Stimulated activated CD8-positive, alpha-beta memory T cell treated with anti-CD3 and anti-CD28 coated beads, Interleukin-2, amount 100 ng/mL, for 1 hour (primary cell): ENCODE data around the gene FAM185A.
"Not testable (repeated sequence)": the region's sequence is repeated elsewhere in the genome, so short reads cannot be mapped to it uniquely, and the experiment has no call there.

Source experiments
- DNase-seq, 2 donors: peaks; one replicate each; pipeline ENCODE4 v3.0.0-alpha.2; 2020; ENCODE audit warnings: low read depth in 2 of 2

FAM185A gene

DNA sequence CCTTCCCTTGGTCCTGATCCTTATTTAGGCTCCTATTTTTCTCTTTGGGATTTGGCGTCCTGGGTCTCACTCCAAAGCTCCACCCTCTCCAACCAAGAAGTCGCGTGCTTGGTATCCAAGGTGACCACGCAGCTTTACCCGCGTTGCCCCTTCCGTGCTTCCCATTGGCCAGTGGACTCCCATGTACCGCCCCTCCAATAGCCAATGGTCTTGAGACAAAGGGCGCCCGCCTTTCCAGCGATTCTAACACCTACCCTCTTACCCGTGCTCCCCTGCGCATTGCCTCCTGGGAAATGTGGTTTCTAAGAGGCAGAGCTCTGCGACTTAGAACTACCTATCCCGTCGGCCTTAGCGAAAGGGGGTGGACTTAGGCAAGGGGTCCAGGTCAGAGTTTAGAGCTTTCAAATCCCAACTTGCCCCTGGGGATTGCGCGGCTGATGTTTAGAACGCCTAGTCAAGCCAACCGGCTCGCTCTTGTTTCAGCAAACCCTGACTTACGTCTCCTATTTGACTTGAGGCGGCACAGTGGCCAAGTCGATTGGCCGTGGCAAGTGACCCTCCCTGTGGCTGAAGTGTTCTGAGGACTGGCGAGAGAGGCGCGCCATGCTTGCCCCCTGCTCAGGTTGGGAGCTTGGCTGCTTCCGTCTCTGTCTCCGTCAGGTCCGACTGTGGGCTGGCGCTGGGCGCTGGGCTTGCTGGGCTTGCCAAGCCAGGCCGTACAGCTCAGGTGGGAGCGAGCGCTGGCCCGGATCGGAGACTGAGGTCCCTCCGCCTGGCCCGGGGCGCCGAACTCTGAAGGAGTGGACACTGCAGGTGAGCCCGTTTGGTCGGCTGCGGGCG is at the start of gene FAM185A:
Gene FAM185A, plus strand, starts transcription at position 395 of the 840 bp plus-strand sequence. Its CDS starts 209 bp downstream, at position 604.
- peak; percentile 84 to 87 for DNase-seq

DNA sequence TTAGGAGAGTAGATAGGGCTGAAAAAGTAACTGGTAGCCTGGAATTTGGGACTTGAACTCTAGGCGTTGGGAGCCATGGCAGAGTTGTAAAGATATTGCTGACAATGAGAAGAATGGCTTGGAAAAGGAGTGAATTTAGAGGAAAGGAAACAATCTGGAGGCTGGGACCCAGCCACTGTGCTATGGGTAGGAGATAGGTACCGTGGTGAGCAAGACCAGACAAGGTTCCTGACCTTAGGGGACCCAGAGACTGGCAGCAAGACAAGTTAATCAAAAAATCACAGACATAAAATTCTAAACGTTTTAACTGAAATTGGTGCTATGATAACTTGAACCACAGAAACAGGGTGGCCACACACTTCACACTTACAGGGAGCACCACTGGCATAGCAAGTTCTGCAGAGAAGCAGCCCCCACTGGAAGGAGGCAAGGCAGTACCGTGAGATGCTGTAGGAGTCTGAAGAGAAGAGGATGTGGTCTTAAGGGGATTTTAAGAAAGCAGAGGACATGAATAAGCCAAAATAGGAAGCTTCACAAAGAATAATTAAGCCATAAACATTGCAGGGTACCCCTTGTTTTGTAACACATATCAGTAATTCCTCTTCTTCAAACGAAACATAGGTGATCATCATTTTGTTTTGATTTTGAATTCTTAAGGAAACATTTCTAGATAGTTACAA is 35.6 kb upstream of the FAM185A start:
- DNase-seq = not testable (repeated sequence)

DNA sequence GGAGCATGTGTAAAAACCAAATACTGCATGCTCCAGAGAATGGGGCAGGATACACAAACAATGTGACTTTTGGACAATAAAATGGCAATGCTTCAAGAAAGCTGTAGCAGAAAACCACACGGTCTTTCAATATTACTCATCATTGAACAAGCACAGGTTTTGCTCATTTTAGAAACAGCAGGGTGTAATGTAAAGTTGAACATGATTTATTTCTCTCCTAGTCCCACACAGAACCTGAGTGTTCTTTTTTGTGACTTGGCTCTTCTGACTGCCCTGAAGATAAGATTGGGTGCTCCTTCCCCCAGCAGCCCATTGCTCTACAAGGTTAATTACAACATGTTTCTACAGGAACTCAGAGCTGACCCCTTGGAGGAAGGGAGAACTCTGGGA is 35.1 kb upstream of the FAM185A start:
- not testable (repeated sequence) for DNase-seq

DNA sequence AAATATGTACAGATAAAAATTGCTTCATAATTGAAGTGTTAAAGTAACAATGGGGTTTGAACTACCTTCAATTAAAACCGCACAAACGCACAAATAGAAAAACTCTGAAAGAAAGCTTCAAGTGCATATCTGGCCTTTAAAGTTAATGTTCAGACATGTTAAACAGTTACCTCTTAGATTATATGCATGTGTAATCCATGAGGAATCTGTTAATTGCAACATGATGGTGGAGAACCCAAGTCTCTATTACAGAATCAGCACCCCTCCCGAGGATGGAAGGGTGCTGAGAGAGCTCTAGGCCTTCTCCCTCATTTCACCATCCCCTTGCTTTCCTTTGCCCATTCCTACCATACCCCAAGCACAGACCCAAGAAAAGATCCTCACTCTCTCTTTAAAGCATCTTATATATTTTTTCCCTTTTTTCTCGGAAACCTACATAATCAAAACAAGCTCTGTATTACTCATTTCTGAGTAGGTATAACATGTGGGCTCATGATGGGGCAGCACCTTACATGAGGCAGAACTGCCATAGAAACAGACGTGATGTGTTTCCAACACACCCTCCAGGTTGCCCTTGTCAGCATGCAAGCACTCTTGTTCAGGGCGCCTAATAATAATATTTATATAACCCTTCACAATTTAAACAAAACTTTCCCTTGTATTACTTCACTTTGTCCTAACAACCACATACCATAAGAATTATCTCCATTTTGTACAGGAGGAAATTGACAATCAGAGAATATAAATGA is 33.9 kb upstream of the FAM185A start:
- DNase-seq = not testable (repeated sequence)

DNA sequence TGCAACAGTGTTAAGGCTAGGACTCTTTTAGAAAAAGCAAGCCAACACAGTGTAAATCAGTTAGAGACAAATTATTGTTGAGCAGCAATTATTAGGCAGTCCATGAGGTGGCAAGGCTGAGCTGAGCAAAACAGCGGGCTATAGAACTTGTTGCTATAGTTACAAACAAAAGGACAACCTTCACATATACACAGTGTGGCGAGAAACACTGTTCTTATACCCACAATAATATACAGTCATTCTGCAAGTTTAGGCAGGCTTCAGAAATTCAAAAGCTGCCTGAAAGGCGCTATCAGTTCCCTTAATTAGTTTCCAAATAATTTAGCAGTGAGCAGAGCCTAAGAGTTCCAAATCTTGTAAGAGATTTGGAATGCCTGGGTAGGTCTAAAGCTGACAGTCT is 33.1 kb upstream of the FAM185A start:
- not testable (repeated sequence) for DNase-seq

DNA sequence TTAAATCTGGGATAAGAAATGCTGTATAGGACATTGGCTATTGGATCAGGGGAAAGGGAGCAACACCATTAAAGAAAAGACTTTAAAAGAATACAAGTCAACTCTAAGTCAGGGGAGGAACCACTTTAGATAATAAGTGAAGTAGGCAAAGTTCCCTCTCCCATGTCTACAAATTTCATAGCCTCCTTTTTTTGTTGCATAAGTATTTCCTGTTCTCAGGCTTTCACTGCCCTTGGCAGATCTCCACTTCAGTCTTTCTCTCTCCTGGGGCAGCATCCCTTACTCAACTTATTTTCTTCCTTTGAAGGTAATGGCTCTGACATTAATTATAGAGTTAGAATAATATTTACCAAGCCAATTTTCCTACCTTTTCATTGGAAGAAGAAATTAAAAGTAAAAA is 30.3 kb upstream of the FAM185A start:
- DNase-seq = not testable (repeated sequence)

DNA sequence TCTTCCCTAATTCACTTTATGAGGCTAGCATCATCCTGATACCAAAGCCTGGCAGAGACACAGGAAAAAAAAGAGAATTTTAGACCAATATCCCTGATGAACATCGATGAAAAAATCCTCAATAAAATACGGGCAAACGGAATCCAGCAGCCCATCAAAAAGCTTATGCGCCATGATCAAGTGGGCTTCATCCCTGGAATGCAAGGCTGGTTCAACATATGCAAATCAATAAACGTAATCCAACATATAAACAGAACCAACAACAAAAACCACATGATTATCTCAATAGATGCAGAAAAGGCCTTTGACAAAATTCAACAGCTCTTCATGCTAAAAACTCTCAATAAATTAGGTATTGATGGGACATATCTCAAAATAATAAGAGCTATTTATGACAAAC is 22.6 kb upstream of the FAM185A start:
- not testable (repeated sequence) for DNase-seq

DNA sequence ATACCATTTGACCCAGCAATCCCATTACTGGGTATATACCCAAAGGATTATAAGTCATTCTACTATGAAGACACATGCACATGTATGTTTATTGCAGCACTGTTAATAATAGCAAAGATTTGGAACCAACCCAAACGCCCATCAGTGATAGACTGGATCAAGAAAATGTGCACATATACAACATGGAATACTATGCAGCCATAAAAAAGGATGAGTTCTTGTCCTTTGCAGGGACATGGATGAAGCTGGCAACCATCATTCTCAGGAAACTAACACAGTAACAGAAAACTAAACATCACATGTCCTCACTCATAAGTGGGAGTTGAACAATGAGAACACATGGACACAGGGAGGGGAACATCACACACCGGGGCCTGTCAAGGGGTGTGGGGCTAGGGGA is 19.1 kb upstream of the FAM185A start:
- DNase-seq = not testable (repeated sequence)

DNA sequence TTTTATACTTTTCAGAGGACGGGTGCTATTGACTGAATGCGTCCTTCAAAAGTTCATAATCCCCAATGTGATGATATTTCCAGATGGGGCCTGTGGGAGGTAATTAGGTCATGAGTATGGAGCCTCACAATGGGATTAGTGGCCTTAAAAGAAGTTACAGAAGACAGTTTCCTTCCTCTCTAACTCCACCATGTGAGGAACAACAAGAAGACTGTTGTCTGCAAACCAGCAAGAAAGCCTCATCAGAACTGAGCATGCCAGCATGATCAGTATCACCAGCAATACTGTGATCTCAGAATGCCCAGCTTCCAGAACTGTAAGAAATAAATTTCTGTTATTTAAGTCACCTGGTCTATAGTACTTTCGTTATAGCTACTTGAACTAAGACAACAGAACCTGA is 18.4 kb upstream of the FAM185A start:
- not testable (repeated sequence) for DNase-seq

DNA sequence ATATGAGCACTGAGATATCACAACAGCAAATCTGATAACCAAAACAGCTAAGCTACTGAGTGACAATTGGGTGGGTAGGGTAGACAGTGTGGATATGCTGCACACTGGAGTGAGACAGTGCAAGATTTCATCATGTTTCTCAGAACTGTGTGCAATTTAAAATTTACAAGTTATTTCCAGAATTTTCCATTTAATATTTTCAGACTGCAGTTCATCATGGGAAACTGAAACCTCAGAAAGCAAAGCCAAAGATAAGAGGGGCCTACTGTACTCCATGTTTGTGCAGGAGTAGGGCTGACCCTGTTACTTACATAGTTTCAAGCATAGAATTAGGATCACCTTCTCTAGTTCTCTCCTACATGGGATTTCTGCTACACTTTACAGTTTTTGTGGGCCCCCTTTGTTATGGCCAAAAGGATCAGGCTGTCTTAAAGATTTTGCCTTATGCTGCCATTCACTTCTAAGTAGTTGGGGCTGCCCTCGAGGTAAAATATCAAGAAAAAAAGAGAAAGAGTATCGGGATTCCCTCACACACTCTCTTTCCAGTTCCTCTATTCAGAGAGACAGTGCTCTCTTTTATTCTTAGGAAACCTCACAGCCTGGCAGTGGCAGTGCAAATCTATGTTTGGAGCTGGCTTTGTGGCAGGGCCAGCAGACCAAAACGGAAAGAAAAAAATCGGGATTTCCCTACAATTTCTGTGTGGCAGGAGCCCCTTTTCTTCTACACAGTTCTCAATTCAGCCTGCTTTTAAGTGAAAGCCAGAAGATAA is 6.6 kb upstream of the FAM185A start:
- not testable (repeated sequence) for DNase-seq

DNA sequence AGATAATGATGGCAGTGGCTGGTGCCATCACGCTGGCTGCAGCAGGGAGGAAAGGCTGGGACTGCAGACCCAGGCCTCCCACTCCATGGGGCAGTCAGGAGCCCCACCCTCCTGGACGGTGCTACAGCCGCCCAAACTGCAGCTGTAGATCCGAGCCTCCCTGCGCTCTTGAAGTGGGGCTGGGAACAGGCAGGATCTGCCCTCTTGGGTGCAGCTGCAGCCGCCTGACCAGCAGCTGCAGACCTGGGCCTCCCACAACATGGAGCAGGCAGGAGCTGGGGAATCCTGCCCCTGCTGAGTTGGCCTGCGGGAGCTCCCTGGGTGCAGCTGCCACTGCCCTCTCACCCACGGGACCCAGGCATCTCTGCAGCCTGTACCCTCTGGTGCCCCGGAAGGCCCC is 4.9 kb upstream of the FAM185A start:
- DNase-seq = not testable (repeated sequence)

DNA sequence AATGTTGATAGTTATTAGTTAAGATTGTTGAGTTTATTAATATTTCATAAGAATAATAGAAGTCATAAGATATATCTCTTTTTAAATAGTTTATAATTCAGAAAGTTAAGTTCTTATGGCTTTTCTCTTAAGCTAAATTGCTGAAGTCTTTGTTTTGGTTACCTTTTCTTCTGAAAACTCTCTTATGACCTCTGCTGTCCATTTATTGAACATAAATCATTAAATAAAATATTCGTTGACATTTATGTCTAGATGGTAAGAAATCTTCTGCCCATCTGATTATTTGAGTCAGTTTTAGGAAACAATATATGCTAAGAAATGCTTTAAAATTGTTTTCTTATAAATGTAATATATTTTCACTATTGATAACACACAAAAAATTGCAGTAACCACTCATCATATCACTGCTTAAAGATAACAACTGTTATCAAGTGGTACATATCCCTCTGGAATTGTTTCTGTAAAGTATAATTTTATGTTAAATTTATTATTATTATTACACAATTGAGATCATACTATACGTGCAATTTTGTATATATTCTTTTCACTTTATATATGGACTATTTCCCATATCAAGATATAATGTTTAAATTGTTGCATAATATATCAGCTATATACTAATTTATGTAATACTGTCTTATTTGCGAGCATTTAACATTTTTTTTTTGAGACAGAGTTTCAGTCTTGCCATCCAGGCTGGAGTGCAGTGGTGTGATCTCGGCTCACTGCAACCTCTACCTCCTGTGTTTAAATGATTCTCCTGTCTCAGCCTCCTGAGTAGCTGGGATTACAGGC is 3.1 kb upstream of the FAM185A start:
- not testable (repeated sequence) for DNase-seq

DNA sequence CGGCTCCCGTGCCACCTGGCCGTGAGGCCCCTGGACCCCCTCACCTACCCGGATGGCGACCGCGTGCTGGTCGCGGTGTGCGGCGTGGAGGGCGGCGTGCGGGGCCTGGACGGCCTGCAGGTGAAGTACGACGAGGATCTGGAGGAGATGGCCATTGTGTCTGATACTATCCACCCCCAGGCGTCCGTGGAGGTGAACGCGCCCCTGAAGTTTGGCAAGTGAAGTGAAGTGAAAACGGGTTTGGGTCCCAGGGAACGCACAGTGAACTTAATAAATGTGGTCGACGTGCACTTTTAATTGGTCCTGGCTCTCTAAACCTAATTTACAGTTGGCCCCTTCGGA is 617 bp downstream of the FAM185A start:
- not testable (repeated sequence) for DNase-seq

DNA sequence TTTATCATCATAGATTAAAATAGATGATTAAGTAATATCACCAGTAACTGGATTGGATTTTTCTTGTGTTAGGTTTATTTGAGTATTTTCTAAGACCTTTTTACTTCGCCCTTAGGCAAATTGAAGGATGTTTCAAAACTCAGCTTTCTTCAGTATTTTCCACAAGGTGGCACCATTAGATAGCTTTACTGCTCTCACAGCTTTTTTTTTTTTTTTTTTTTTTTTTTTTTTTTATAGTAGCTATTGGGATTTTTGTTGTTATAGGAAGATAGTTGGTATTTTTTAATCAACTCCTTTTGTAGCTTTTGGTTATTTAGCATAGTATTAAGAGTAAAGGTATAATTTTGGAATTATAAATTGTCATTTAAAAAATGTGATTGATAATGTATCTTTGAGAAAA is 9.4 kb downstream of the FAM185A start:
- not testable (repeated sequence) for DNase-seq

DNA sequence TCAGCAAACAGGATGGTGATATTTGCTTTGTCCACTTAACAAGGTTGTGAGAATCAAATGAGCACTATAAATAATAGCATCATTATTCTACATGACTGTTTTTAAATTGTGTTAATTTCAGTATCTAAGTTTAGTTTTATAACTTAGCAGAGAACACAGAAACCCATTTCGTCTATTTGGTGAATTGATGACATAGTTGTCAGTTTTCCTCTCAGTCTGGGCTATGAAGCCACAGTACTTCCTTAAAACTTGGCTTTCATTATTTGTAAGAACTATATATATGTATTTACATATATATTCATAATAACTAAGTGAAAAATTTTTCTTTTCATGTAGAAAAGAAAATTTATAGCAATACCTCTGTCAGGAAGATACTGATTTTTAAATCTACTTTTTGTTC is 11.1 kb downstream of the FAM185A start:
- not testable (repeated sequence) for DNase-seq

DNA sequence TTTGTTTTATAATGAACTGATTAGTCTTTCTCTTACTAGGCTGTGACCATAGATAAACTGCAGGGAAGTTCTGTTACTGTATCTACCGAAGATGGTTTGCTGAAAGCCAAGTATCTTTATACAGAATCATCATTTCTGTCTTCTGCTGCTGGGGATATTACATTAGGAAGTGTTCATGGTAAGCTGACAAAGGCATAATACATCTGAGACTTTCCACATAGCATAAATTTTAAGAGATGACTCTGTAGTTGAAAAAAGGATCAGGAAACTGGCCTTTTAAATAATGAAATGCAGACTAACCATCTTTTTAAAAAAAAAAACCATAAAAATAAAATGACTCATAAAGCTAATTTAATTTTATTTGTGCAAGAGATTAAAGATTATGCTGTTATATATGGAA is 12.4 kb downstream of the FAM185A start:
- not testable (repeated sequence) for DNase-seq

DNA sequence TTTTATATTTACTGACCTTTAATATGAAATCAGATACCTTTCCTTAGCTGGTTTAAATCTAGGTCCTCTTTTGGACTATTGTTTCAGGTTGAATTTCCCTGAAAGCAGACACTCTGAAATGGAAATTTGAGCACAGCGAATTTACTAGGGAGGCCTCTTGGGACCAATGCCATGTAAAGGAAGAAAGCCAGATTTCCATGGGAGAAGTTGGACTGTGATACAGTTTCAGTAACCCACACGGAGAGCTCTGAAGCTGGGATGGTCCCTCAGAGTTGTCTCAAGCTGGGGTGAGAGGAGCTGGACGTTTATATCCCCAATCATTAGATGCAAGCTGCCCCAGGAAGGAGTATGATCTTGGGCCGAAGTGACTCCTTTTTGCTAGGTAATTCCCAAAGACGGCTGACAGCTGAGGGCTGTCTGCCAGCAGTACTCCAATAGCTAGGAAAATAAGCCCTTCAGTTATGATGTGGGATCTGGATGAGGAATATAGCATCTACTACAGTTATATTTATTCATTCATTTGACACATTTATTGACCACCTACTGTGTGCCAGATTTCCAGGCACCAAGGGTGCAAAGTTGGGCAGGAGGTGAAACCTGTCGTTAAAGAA is 14.6 kb downstream of the FAM185A start:
- DNase-seq = not testable (repeated sequence)

DNA sequence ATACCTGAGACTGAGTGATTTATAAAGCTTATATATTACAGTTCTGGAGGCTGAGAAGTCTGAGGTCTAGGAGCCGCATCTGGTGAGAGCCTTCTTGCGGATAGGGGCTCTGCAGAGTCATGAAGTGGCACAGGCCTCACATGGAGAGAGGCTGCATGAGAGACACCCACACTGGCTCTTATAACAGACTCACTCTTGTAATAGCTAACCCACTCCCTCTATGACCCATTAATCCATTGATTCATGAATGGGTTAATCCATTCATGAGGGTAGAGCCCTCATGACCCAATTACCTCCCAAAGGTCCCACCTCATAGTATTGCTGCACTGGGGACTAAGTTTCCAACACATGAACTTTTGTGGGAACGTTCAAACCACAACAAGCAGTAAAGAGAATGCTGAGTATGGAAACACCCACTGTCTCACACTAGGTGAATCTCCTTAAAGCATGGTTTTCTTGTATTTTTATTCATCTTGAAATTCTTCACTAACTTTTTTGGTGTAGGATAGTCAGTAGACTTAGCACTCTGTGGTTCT is 20.9 kb downstream of the FAM185A start:
- DNase-seq = not testable (repeated sequence)

DNA sequence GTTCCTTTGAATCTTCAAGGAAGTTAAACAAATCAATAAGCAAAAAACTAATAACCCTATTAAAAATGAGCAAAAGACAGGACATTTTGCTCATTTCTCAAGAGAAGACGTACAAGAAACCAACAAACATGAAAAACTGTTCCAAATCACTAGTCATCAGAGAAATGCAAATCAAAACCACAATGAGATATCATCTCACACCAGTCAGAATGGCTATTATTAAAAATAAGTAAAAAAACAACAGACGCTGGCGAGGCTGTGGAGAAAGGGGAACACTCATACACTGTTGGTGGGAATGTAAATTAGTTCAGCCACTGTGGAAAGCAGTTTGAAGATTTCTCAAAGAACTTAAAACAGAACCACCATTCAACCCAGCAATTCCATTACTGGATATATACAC is 21.7 kb downstream of the FAM185A start:
- not testable (repeated sequence) for DNase-seq

DNA sequence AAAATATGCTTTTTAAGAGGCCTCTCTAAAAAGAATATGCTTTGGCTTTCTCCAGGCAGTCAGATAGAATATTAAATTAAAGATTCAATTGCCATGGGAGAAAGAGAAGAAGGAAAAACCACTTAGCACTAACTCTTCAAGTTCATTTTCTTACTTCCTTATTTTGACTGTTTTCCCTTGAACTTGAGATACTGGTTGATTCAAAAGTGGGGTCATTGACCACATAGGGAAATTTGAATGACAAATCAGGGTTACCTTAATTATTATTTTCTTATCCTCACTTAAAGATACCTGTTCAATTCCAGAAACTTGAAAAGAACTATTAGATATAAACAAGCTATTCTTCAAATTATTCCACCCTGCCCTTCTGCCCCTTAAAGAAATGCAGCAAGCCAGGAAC is 27.4 kb downstream of the FAM185A start:
- not testable (repeated sequence) for DNase-seq
